Fibroblast of pulmonary artery (primary cell): ENCODE data around the gene KCNAB2.

Experiments used
- DNase-seq: peaks from one replicate; pipeline ENCODE4 v3.0.0-alpha.2; 2010; ENCODE audit warnings: low read depth
- H3K4me3 ChIP-seq: replicated peaks from 2 replicates; pipeline ENCODE4 v1.5.1; 2011; ENCODE audit warnings: low read depth, mild to moderate bottlenecking, control low read depth, low read length, moderate library complexity
- CTCF ChIP-seq: IDR thresholded peaks from 2 replicates; pipeline ENCODE4 v1.5.1; 2011; ENCODE audit warnings: mild to moderate bottlenecking, control low read depth, low read length, inconsistent platforms; ENCODE audit errors: missing control alignments

Gene KCNAB2

GRCh38 chr1:6086762-6087376 is 41.2 kb downstream of the KCNAB2 start:
- no peak for TF ChIP-seq CTCF
- DNase-seq: peak; percentile 26

GRCh38 chr1:6087377-6087772 is 41.7 kb downstream of the KCNAB2 start:
- DNase-seq: no peak
- no peak overlapping the region for H3K4me3 ChIP-seq
- TF ChIP-seq CTCF: no peak

More at GRCh38 chr1:6086762-6087376, 41.2 kb downstream of the KCNAB2 start:
- H3K4me3 ChIP-seq: no peak overlapping the region

- no peak for DNase-seq
- no peak overlapping the region for H3K4me3 ChIP-seq
- TF ChIP-seq CTCF: no peak
Observed at GRCh38 chr1:6087958-6088357, 42.3 kb downstream of the KCNAB2 start.

GRCh38 chr1:6088956-6089355 is 43.3 kb downstream of the KCNAB2 start:
- no peak for DNase-seq
- TF ChIP-seq CTCF: no peak
- H3K4me3 ChIP-seq: no peak overlapping the region

GRCh38 chr1:6090288-6090687 is 44.6 kb downstream of the KCNAB2 start:
- DNase-seq: no peak
- TF ChIP-seq CTCF: no peak
- H3K4me3 ChIP-seq: no peak overlapping the region

GRCh38 chr1:6090996-6091822 is 45.5 kb downstream of the KCNAB2 start:
- TF ChIP-seq CTCF: no peak
- no peak for DNase-seq
- no peak overlapping the region for H3K4me3 ChIP-seq

- TF ChIP-seq CTCF: no peak
- DNase-seq: no peak
- H3K4me3 ChIP-seq: no peak overlapping the region
Observed at GRCh38 chr1:6091823-6092109, 46.1 kb downstream of the KCNAB2 start.
